Adrenal gland (tissue), 12 donors: ENCODE results near the gene ASS1. TPM values are rescaled to one million over a fixed set of nuclear protein-coding genes. Genes with fewer than 3 reads are reported as not detected.

ENCODE experiments used
- DNase-seq, 7 donors: peaks; one replicate each; pipeline ENCODE4 v3.0.0-alpha.2; 2019 to 2020
- H3K27ac ChIP-seq, 5 donors: fragments of 200-600 bp; sonication (generic) in 4 of 5; 1 replicate in 3 of 5; 2 replicates in 2 of 5; pipeline versions ENCODE4 v1.5.1 to v1.8.0; 2016 to 2020; ENCODE audit warnings: mild to moderate bottlenecking in 1 of 5
- H3K27me3 ChIP-seq: fragments of 200-600 bp; 2 replicates; pipeline ENCODE4 v1.8.0; 2021
- H3K36me3 ChIP-seq, 2 donors: fragments of 200-600 bp; replicated peaks in 1 of 2; 1 replicate in 1 of 2; 2 replicates in 1 of 2; pipeline versions ENCODE4 v1.5.1 to v1.8.0; 2018 to 2022
- H3K4me1 ChIP-seq, 2 donors: fragments of 200-600 bp; replicated peaks in 1 of 2; 1 replicate in 1 of 2; 2 replicates in 1 of 2; pipeline versions ENCODE4 v1.5.1 to v1.8.0; 2018 to 2021
- H3K4me3 ChIP-seq, 4 donors: fragments of 200-600 bp; sonication (generic) in 3 of 4; one replicate each; pipeline ENCODE4 v1.5.1; 2016 to 2018
- H3K9me3 ChIP-seq, 3 donors: fragments of 200-600 bp; sonication (generic) in 1 of 3; replicated peaks in 1 of 3; 1 replicate in 2 of 3; 2 replicates in 1 of 3; pipeline versions ENCODE4 v1.5.1 to v1.8.0; 2016 to 2021
- POLR2A ChIP-seq, 2 donors: fragments of 450-650 bp; IDR thresholded peaks; one replicate each; pipeline ENCODE4 v1.6.1; 2017; ENCODE audit warnings: antibody characterized with exemption in 2 of 2, mild to moderate bottlenecking in 2 of 2, moderate library complexity in 1 of 2
- WGBS, 4 donors: extraction: QIAGEN DNeasy Blood & Tissue Kit in 2 of 4; methylation state at CpG; one replicate each; pipeline versions ENCODE4 v1.1.5 to v1.1.7; 2013 to 2017; 5-methylcytosine and 5-hydroxymethylcytosine counted together
- intact Hi-C, 2 donors: fragments of 100-400 bp; cut with DNase I; formaldehyde crosslinking; loops; one replicate each; pipeline versions ENCODE4 v1.14.1 to v1.15.0; 2022 to 2023
- polyA plus RNA-seq, 3 donors: library from polyadenylated mRNA; stranded (reverse); fragments of 200-250 nt in 2 of 3; fragments of 350-450 nt in 1 of 3; fragmentation: Illumina TruSeq in 1 of 3; extraction: RNeasy Lipid Tissue Mini Kit (QIAGEN cat#74804) in 1 of 3; gene quantifications; one replicate each; pipeline ENCODE4 v1.2.3, GENCODE V29; 2013 to 2014
- total RNA-seq, 9 donors: library from RNA; depleted of rRNA in 4 of 9; stranded (reverse); fragments of >200 nt in 4 of 9; fragments of 120-200 nt in 1 of 9; fragmentation: NEBNext Ultra II Directional in 1 of 9; extraction: Animal tissue kit (Norgen Biotek cat#: 25700) in 1 of 9; gene quantifications; one replicate each; pipeline versions ENCODE4 v1.1.0 to v1.2.4, GENCODE V29; 2013 to 2023
- TF ChIP-seq, protein P1 (sequence below), 6 experiments: fragments of 450-650 bp in 4 of 6; fragments of 200-600 bp in 2 of 6; sonication (generic) in 1 of 6; IDR thresholded peaks; 1 replicate in 5 of 6; 2 replicates in 1 of 6; pipeline versions ENCODE4 v1.5.1 to v1.8.0; 2016 to 2021; ENCODE audit warnings: antibody characterized with exemption in 6 of 6, mild to moderate bottlenecking in 2 of 6, moderate library complexity in 1 of 6
- donor health status: healthy with polysubstance abuse.
- donor health status: Bipolar disorder and iron deficiency.
- donor health status: DM: yes; HTN: yes; CAD: no.
- donor health status: DM: no; HTN: no; CAD: no.
- donor health status: DM: no; HTN: no; CAD: no.
- donor health status: DM: yes; HTN: yes; CAD: no.

ASS1 gene
- total and polyA plus RNA-seq, 12 donors, result 11.3 to 438 (median 232) TPM

DNA sequence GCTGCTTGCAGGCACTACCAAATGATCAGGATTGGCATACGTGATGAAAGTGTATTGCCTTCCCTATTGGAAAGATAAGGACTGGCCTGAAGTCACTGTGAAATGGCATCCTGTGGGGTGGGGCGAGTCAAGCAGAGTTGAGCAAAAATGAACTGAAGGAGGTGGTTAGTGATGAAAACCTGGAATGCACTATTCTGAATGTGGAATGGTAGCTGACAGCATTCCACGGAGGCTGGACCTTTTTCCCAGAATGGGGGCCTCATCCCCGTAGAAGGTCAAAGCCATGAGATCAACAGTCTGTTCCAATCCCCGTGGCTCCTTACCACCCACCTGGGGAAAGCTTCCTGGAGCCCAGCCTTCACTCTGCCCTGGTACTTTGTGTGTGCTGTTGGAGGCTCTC, 37.7 kb downstream of the ASS1 start:
- no peaks in the 10 kb centered on the region for H3K36me3 ChIP-seq

DNA sequence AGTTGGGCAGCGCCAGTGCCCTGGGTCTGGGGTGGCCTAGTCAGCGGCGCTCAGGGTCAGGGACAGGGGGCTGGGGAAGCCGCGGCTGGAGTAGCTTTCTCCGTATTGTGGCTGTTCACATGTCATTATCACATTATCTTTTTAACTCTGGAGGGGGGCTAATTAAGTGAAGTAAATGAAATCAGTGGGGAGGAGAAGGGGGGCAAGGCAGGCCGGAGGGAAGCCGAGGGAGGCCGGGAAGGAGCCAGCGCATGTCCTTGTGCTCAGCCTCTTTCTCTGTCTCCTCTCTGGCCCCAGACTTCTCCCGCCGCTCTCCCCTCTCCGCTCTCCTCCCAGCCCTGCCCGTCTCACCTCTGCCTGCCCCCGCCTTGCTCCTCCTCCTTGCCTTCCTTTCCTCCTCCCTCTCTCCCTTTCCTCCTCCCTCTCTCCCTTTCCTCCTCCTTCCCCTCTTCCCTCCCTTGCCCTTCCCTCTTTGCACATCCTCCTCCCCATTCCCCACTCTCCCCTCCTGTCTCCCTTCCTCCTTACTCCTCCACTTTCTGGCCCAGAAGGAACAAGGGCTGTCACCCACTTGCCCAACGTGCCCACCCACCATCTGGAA, 38.7 kb downstream of the ASS1 start:
- intact Hi-C loops, result no loop called here
- Histone ChIP-seq H3K27me3 (no peaks in the 10 kb centered on the region), H3K27ac (no peak overlapping the region), H3K9me3 (no peaks in the 10 kb centered on the region), H3K4me3 (no peak overlapping the region), H3K4me1 (no peaks in the 10 kb centered on the region), H3K36me3 (no peaks in the 10 kb centered on the region)
- TF ChIP-seq, protein P1, sequence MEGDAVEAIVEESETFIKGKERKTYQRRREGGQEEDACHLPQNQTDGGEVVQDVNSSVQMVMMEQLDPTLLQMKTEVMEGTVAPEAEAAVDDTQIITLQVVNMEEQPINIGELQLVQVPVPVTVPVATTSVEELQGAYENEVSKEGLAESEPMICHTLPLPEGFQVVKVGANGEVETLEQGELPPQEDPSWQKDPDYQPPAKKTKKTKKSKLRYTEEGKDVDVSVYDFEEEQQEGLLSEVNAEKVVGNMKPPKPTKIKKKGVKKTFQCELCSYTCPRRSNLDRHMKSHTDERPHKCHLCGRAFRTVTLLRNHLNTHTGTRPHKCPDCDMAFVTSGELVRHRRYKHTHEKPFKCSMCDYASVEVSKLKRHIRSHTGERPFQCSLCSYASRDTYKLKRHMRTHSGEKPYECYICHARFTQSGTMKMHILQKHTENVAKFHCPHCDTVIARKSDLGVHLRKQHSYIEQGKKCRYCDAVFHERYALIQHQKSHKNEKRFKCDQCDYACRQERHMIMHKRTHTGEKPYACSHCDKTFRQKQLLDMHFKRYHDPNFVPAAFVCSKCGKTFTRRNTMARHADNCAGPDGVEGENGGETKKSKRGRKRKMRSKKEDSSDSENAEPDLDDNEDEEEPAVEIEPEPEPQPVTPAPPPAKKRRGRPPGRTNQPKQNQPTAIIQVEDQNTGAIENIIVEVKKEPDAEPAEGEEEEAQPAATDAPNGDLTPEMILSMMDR (IDR thresholded peaks at IDR 0.05), result no peak
- no peak for TF ChIP-seq POLR2A (IDR thresholded peaks at IDR 0.05)
- DNase-seq, result no peak
- WGBS, 4 donors, result 59 to 71% (median 66%) methylated on average over 16 of the region's 16 CpGs

More for the DNA sequence above, 37.7 kb downstream of the ASS1 start:
- TF ChIP-seq POLR2A (IDR thresholded peaks at IDR 0.05), result no peak
- TF ChIP-seq, protein P1 (IDR thresholded peaks at IDR 0.05), result no peak
- Histone ChIP-seq H3K4me3 (no peak overlapping the region), H3K27me3 (no peaks in the 10 kb centered on the region), H3K27ac (no peak overlapping the region), H3K9me3 (no peaks in the 10 kb centered on the region), H3K4me1 (no peaks in the 10 kb centered on the region)
- DNase-seq, result no peak
- WGBS, 4 donors, result 76 to 85% (median 79%) methylated on average over 5 of the region's 5 CpGs
- intact Hi-C loops, result no loop called here

DNA sequence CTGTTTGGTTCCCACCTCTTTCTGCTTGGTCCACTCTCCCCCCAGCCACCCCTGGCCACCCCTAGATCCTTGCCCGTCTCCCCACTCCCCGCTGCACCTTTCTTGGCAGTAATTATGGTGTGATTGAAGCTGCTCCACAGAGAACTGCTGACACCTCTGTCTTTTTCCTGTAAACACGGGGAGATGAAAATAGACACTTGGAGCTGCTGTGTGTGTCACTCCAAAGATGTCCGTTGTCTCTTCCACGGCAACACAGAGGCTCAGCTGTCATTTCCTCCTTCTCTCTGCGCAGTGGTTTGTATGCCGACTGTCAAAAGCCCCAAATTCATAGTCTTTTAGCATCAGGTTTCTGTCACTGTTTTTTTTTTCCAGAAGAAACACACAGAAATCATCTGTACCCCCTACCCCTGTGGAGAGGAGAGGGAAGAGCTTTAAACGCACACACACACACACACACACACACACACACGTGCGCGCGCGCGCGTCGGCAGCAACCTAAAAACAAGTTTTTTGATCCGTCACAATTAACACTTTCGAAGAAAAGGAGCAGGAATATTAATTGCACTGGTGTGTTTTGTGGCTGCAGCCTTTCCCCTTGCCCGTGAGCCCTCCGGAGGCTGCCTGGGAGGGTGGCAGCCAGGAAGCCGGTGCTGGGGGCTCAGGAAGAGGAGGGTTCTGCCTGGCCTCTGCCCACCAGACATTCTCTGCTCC, 39.8 kb downstream of the ASS1 start:
- Histone ChIP-seq H3K27me3 (no peaks in the 10 kb centered on the region), H3K27ac (no peak overlapping the region), H3K36me3 (no peaks in the 10 kb centered on the region), H3K4me1 (no peaks in the 10 kb centered on the region), H3K9me3 (no peaks in the 10 kb centered on the region), H3K4me3 (no peak overlapping the region)
- no peak for TF ChIP-seq POLR2A (IDR thresholded peaks at IDR 0.05)
- TF ChIP-seq, protein P1 (IDR thresholded peaks at IDR 0.05), result no peak
- no peak for DNase-seq
- WGBS, 4 donors, result 84 to 91% (median 87%) methylated on average over 21 of the region's 21 CpGs
- intact Hi-C loops, result no loop called here

DNA sequence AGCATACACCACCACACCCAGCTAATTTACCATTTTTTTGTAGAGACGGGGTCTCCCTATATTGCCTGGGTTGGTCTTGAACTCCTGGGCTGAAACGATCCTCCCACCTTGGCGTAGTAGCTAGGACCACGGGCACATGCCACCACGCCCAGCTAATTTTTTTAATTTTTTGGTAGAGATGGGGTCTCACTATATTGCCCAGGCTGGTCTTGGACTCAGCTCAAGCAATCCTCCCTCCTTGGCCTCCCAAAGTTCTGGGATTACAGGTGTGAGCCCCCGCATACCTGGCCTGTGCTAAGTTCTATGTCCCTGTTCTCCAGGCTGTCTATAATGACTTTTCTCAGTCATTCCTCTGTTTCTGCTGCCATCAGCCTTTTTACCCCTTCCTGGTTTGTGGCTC, 41.3 kb downstream of the ASS1 start:
- TF ChIP-seq, protein P1 (IDR thresholded peaks at IDR 0.05), result no peak
- TF ChIP-seq POLR2A (IDR thresholded peaks at IDR 0.05), result no peak
- intact Hi-C loops, result no loop called here
- Histone ChIP-seq H3K4me3 (no peak overlapping the region), H3K27me3 (no peaks in the 10 kb centered on the region), H3K9me3 (no peaks in the 10 kb centered on the region), H3K4me1 (no peaks in the 10 kb centered on the region), H3K27ac (no peak overlapping the region), H3K36me3 (peaks cover 0 to 4% of the 10 kb centered on the region in 2 donors)
- 89 to 94% (median 92%) methylated on average over 6 of the region's 6 CpGs for WGBS, 4 donors
- no peak for DNase-seq
